Pulmonary artery endothelial cell (primary cell): ENCODE measurements around the gene SV2B. TPM values are rescaled to one million over a fixed set of nuclear protein-coding genes. Genes with fewer than 3 reads are reported as not detected.
"Not testable (repeated sequence)": the region's sequence is repeated elsewhere in the genome, so short reads cannot be mapped to it uniquely, and the experiment has no call there.

Experiments
- DNase-seq: peaks from one replicate; pipeline ENCODE4 v3.0.0-alpha.2; 2011; ENCODE audit warnings: low read depth, low spot score
- total RNA-seq: library from RNA; depleted of rRNA; stranded (reverse); fragments of >200 nt; gene quantifications from 2 replicates; pipeline ENCODE4 v1.2.3, GENCODE V29; 2014

Gene SV2B
- total RNA-seq, result not detected in 2 replicates

GRCh38 chr15:91099995-91100813, at the start of gene SV2B:
Gene SV2B (plus strand): TSS chr15:91100257. CDS start chr15:91226264, 126,007 bp downstream.
- no peak for DNase-seq

GRCh38 chr15:91051248-91051647, 48.8 kb upstream of the SV2B start:
- DNase-seq, result no peak

GRCh38 chr15:91054816-91055215, 45.2 kb upstream of the SV2B start:
- no peak for DNase-seq

- peak; percentile 24 for DNase-seq
Measured at GRCh38 chr15:91055548-91056331, 44.3 kb upstream of the SV2B start.

GRCh38 chr15:91061230-91061629, 38.8 kb upstream of the SV2B start:
- no peak for DNase-seq

GRCh38 chr15:91061997-91062396, 38.1 kb upstream of the SV2B start:
- DNase-seq, result no peak

GRCh38 chr15:91065505-91065904, 34.6 kb upstream of the SV2B start:
- DNase-seq, result no peak

- DNase-seq, result no peak
Measured at GRCh38 chr15:91067036-91067435, 33.0 kb upstream of the SV2B start.

- no peak for DNase-seq
Measured at GRCh38 chr15:91068436-91068835, 31.6 kb upstream of the SV2B start.

- no peak for DNase-seq
Measured at GRCh38 chr15:91068966-91069365, 31.1 kb upstream of the SV2B start.

GRCh38 chr15:91070872-91071271, 29.2 kb upstream of the SV2B start:
- no peak for DNase-seq

GRCh38 chr15:91072161-91072560, 27.9 kb upstream of the SV2B start:
- no peak for DNase-seq

GRCh38 chr15:91073077-91073476, 27.0 kb upstream of the SV2B start:
- DNase-seq, result no peak

GRCh38 chr15:91073768-91074167, 26.3 kb upstream of the SV2B start:
- DNase-seq, result no peak

- no peak for DNase-seq
Measured at GRCh38 chr15:91075739-91076138, 24.3 kb upstream of the SV2B start.

GRCh38 chr15:91077029-91077428, 23.0 kb upstream of the SV2B start:
- no peak for DNase-seq

GRCh38 chr15:91093866-91094265, 6.2 kb upstream of the SV2B start:
- DNase-seq, result not testable (repeated sequence)

- DNase-seq, result no peak
Measured at GRCh38 chr15:91098451-91098850, 1.6 kb upstream of the SV2B start.

GRCh38 chr15:91099616-91099994, 452 bp upstream of the SV2B start:
- DNase-seq, result no peak

- no peak for DNase-seq
Measured at GRCh38 chr15:91100814-91101607, 954 bp downstream of the SV2B start.

- DNase-seq, result no peak
Measured at GRCh38 chr15:91101608-91101920, 1.5 kb downstream of the SV2B start.
